HCT116 (cell line): ENCODE results near the gene ACTR1B. TPM values are rescaled to one million over a fixed set of nuclear protein-coding genes. Genes with fewer than 3 reads are reported as not detected.
"Not testable (repeated sequence)": the region's sequence is repeated elsewhere in the genome, so short reads cannot be mapped to it uniquely, and the experiment has no call there.

Experiments
- ATAC-seq: fragments of 200-7000 bp; cut with Tn5 transposase; 2 replicates; pipeline ENCODE4 v1.9.1; 2020; ENCODE audit warnings: mild to moderate bottlenecking, moderate library complexity
- BruUV-seq: library from RNA; stranded (reverse); fragments of 400-500 nt; replicated peaks from 2 replicates; lab custom pipeline; 2021; lab: Mats Ljungman, UMichigan
- CTCF ChIA-PET: fragments of 300-600 bp; sonication (Branson Sonifier 250); formaldehyde crosslinking; loops from one replicate; lab custom pipeline; 2021; ENCODE audit warnings: antibody characterized with exemption; lab: Charles Lee
- POLR2A ChIA-PET: fragments of 300-600, 350-600 bp; sonication (Branson Sonifier 250); formaldehyde crosslinking; loops from one replicate; lab custom pipeline; 2021; ENCODE audit warnings: antibody characterized with exemption; lab: Charles Lee
- RAD21 ChIA-PET, 2 experiments: fragments of 300-600 bp; sonication (Branson Sonifier 250); formaldehyde crosslinking; loops; one replicate each; lab custom pipeline; 2023; ENCODE audit warnings: low total read pairs in 2 of 2; ENCODE audit not compliant: uncharacterized antibody in 2 of 2, unreplicated experiment in 2 of 2, low non-redundant PET in 1 of 2; lab: Charles Lee
- DNase-seq: peaks from one replicate; pipeline ENCODE4 v3.0.0-alpha.2; 2010; ENCODE audit warnings: low read depth, low spot score
- H2AFZ ChIP-seq: fragments of 200-600 bp; shearing (Covaris generic), sonication (generic); 2 replicates; pipeline ENCODE4 v1.6.1; 2017; ENCODE audit warnings: low read depth, mixed run types, mixed read lengths, antibody characterized with exemption, low read length; ENCODE audit not compliant: poor library complexity, severe bottlenecking
- H3K27ac ChIP-seq: 2 replicates; pipeline ENCODE4 v1.5.1; 2012; ENCODE audit warnings: low read depth, low read length
- H3K27me3 ChIP-seq: fragments of 200-600 bp; sonication (generic); 2 replicates; pipeline ENCODE4 v1.6.1; 2016; ENCODE audit warnings: mixed run types, low read length, mixed read lengths; ENCODE audit not compliant: insufficient read depth
- H3K36me3 ChIP-seq, 2 experiments: fragments of 200-500 bp in 1 of 2; fragments of 200-600 bp in 1 of 2; sonication (Bioruptor generic) in 1 of 2; sonication (generic) in 1 of 2; 2 replicates each; pipeline versions ENCODE4 v1.5.1 to v1.6.1; 2014 to 2016; ENCODE audit warnings: low read length in 2 of 2, inconsistent platforms in 1 of 2, mixed read lengths in 1 of 2, mixed run types in 1 of 2; ENCODE audit not compliant: insufficient read depth in 2 of 2, control insufficient read depth in 1 of 2
- H3K4me1 ChIP-seq, 2 experiments: fragments of 200-600 bp in 1 of 2; sonication (generic) in 1 of 2; 2 replicates each; pipeline versions ENCODE4 v1.5.1 to v1.6.1; 2012 to 2017; ENCODE audit warnings: low read length in 2 of 2, inconsistent platforms in 1 of 2, mild to moderate bottlenecking in 1 of 2, mixed read lengths in 1 of 2, mixed run types in 1 of 2, moderate library complexity in 1 of 2; ENCODE audit not compliant: insufficient read depth in 2 of 2, control insufficient read depth in 1 of 2
- H3K4me2 ChIP-seq: fragments of 200-600 bp; sonication (generic); 2 replicates; pipeline ENCODE4 v1.6.1; 2017; ENCODE audit warnings: mixed run types, low read length, mixed read lengths
- H3K4me3 ChIP-seq, 2 experiments: fragments of 200-600 bp in 1 of 2; sonication (generic) in 1 of 2; replicated peaks in 1 of 2; 2 replicates each; pipeline ENCODE4 v1.5.1; 2011 to 2016; ENCODE audit warnings: low read length in 2 of 2, control low read depth in 1 of 2, low read depth in 1 of 2, mild to moderate bottlenecking in 1 of 2, mixed read lengths in 1 of 2, mixed run types in 1 of 2
- H3K79me2 ChIP-seq: fragments of 200-600 bp; sonication (generic); 2 replicates; pipeline ENCODE4 v1.6.1; 2017; ENCODE audit warnings: mild to moderate bottlenecking, mixed run types, low read length, moderate library complexity, mixed read lengths; ENCODE audit not compliant: insufficient read depth
- H3K9ac ChIP-seq: fragments of 200-600 bp; sonication (generic); 2 replicates; pipeline ENCODE4 v1.6.1; 2016; ENCODE audit warnings: low read length, mixed read lengths
- H3K9me2 ChIP-seq: fragments of 200-600 bp; sonication (generic), shearing (Covaris generic); 2 replicates; pipeline ENCODE4 v1.6.1; 2017; ENCODE audit warnings: mixed run types, mild to moderate bottlenecking, moderate library complexity; ENCODE audit not compliant: insufficient read depth
- H3K9me3 ChIP-seq, 2 experiments: fragments of 200-500 bp in 1 of 2; fragments of 200-600 bp in 1 of 2; sonication (Bioruptor generic) in 1 of 2; sonication (generic) in 1 of 2; 2 replicates each; pipeline ENCODE4 v1.6.1; 2014 to 2017; ENCODE audit warnings: low read length in 2 of 2, mixed read lengths in 2 of 2, inconsistent platforms in 1 of 2, low read depth in 1 of 2, mild to moderate bottlenecking in 1 of 2, mixed run types in 1 of 2, moderate library complexity in 1 of 2; ENCODE audit not compliant: control insufficient read depth in 1 of 2, insufficient read depth in 1 of 2
- H4K20me1 ChIP-seq: fragments of 200-600 bp; sonication (generic), shearing (Covaris generic); 2 replicates; pipeline ENCODE4 v1.6.1; 2017; ENCODE audit warnings: mixed run types, mild to moderate bottlenecking, moderate library complexity; ENCODE audit not compliant: insufficient read depth
- CEBPB ChIP-seq: IDR thresholded peaks from 2 replicates; pipeline ENCODE4 v1.6.1; 2012; ENCODE audit warnings: low read depth
- EZH2 ChIP-seq: fragments of 200-600 bp; sonication (generic); IDR thresholded peaks from 2 replicates; pipeline ENCODE4 v1.6.1; 2017; ENCODE audit warnings: antibody characterized with exemption, mixed run types
- FOSL1 ChIP-seq: IDR thresholded peaks from 2 replicates; pipeline ENCODE4 v1.6.1; 2012; ENCODE audit warnings: low read depth
- JUND ChIP-seq: IDR thresholded peaks from 2 replicates; pipeline ENCODE4 v1.6.1; 2012
- RAD21 ChIP-seq: IDR thresholded peaks from 2 replicates; pipeline ENCODE4 v1.6.1; 2012; ENCODE audit warnings: low read depth, mild to moderate bottlenecking
- TCF7L2 ChIP-seq: IDR thresholded peaks from 2 replicates; pipeline ENCODE4 v1.7.0; 2011; ENCODE audit warnings: borderline replicate concordance, inconsistent platforms; ENCODE audit not compliant: insufficient read depth, insufficient read length; ENCODE audit errors: extremely low read depth
- YY1 ChIP-seq: IDR thresholded peaks from 2 replicates; pipeline ENCODE4 v1.6.1; 2011; ENCODE audit warnings: low read length, low read depth, moderate library complexity, mild to moderate bottlenecking; ENCODE audit not compliant: insufficient replicate concordance; ENCODE audit errors: extremely low read depth
- ZFX ChIP-seq: fragments of 450-650 bp; IDR thresholded peaks from 2 replicates; pipeline ENCODE4 v1.6.1; 2017
- ZNF274 ChIP-seq: fragments of 200-500 bp; sonication (Bioruptor generic); IDR thresholded peaks from 2 replicates; pipeline ENCODE4 v1.6.1; 2014; ENCODE audit warnings: mild to moderate bottlenecking, low read depth, low read length, inconsistent platforms
- intact Hi-C: fragments of 100-400 bp; cut with micrococcal nuclease; formaldehyde crosslinking; loops from 2 replicates; pipeline ENCODE4 v1.10.0; 2022
- total RNA-seq: library from RNA; stranded (reverse); gene quantifications from one replicate; pipeline ENCODE4 v1.2.1, GENCODE V29; 2021; ENCODE audit not compliant: unreplicated experiment
- TF ChIP-seq, protein P1 (sequence below): IDR thresholded peaks from 2 replicates; pipeline ENCODE4 v1.6.1; 2012; ENCODE audit warnings: low read depth
- TF ChIP-seq, protein P2 (sequence below): IDR thresholded peaks from 2 replicates; pipeline ENCODE4 v1.6.1; 2011; ENCODE audit warnings: mild to moderate bottlenecking, low read length, moderate library complexity; ENCODE audit not compliant: insufficient replicate concordance; ENCODE audit errors: extremely low read depth

The ACTR1B gene
- total RNA-seq, 1 experiment from 2014 or later, result 42.8 TPM

DNA sequence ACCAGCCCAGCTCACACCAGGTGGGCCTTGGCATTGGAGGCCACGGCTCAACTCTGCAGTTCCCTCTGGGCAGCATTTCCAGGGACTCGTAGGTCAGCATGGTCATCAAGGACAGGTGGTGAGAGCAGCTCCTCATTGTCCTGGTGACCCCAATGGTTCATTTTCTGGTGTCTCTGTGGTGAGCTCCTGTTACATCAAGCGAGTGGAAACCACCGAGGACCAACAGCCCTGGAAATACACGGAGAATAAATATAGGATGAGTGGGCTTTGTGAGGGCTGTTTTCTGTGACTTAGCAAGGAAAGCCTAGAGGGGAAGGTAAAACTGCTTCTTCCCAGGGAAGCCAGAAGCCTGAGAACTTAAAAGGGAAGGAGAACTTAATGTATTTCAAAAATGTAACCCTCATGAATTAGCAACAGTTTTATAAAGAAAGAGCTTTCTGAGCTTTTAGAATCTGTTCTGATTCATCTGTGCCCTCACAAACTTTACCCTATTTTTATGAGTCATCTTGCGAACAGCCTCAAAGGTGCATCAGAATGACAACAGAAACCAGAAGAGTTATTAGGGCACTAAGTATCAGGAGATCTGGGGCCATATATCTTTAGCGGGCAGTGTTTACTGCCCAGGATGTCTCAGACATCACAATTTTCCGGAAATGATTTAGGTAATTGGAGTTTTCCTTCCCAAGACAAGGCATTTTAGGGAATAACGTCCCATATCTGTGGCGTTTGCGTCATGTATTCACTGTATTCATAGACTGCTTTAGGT lies 24.4 kb upstream of the ACTR1B start:
- H3K4me2 ChIP-seq, result peak overlapping the region; percentile 33
- no peak overlapping the region for H3K4me3 ChIP-seq
- H3K27ac ChIP-seq, result no peak overlapping the region
- H3K36me3 ChIP-seq, result no peaks in the 10 kb centered on the region
- intact Hi-C loops, result no loop called here
- peaks cover 0 to 8% of the 10 kb centered on the region in 2 experiments; a peak in 1 of 4 replicates for H3K4me1 ChIP-seq
- POLR2A ChIA-PET, result no interaction called here
- TF ChIP-seq FOSL1 (no peak), EZH2 (no peak), RAD21 (no peak), JUND (no peak), ZFX (no peak), YY1 (no peak), ZNF274 (no peak), TCF7L2 (no peak), CEBPB (no peak)
- TF ChIP-seq, protein P1, sequence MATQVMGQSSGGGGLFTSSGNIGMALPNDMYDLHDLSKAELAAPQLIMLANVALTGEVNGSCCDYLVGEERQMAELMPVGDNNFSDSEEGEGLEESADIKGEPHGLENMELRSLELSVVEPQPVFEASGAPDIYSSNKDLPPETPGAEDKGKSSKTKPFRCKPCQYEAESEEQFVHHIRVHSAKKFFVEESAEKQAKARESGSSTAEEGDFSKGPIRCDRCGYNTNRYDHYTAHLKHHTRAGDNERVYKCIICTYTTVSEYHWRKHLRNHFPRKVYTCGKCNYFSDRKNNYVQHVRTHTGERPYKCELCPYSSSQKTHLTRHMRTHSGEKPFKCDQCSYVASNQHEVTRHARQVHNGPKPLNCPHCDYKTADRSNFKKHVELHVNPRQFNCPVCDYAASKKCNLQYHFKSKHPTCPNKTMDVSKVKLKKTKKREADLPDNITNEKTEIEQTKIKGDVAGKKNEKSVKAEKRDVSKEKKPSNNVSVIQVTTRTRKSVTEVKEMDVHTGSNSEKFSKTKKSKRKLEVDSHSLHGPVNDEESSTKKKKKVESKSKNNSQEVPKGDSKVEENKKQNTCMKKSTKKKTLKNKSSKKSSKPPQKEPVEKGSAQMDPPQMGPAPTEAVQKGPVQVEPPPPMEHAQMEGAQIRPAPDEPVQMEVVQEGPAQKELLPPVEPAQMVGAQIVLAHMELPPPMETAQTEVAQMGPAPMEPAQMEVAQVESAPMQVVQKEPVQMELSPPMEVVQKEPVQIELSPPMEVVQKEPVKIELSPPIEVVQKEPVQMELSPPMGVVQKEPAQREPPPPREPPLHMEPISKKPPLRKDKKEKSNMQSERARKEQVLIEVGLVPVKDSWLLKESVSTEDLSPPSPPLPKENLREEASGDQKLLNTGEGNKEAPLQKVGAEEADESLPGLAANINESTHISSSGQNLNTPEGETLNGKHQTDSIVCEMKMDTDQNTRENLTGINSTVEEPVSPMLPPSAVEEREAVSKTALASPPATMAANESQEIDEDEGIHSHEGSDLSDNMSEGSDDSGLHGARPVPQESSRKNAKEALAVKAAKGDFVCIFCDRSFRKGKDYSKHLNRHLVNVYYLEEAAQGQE, result no peak
- TF ChIP-seq, protein P2, sequence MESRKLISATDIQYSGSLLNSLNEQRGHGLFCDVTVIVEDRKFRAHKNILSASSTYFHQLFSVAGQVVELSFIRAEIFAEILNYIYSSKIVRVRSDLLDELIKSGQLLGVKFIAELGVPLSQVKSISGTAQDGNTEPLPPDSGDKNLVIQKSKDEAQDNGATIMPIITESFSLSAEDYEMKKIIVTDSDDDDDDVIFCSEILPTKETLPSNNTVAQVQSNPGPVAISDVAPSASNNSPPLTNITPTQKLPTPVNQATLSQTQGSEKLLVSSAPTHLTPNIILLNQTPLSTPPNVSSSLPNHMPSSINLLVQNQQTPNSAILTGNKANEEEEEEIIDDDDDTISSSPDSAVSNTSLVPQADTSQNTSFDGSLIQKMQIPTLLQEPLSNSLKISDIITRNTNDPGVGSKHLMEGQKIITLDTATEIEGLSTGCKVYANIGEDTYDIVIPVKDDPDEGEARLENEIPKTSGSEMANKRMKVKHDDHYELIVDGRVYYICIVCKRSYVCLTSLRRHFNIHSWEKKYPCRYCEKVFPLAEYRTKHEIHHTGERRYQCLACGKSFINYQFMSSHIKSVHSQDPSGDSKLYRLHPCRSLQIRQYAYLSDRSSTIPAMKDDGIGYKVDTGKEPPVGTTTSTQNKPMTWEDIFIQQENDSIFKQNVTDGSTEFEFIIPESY, result no peak
- TF ChIP-seq, all 23 proteins: peak for 0
- Histone ChIP-seq H3K9ac (no peak overlapping the region), H3K9me2 (no peaks in the 10 kb centered on the region), H3K9me3 (no peaks in the 10 kb centered on the region), H4K20me1 (no peaks in the 10 kb centered on the region), H3K27me3 (no peaks in the 10 kb centered on the region), H2AFZ (no peak overlapping the region), H3K79me2 (no peaks in the 10 kb centered on the region)
- no TSS peak for BruUV-seq
- no peak for ATAC-seq
- RAD21 ChIA-PET, result no interaction called here
- CTCF ChIA-PET, result no interaction called here
- no peak for DNase-seq

DNA sequence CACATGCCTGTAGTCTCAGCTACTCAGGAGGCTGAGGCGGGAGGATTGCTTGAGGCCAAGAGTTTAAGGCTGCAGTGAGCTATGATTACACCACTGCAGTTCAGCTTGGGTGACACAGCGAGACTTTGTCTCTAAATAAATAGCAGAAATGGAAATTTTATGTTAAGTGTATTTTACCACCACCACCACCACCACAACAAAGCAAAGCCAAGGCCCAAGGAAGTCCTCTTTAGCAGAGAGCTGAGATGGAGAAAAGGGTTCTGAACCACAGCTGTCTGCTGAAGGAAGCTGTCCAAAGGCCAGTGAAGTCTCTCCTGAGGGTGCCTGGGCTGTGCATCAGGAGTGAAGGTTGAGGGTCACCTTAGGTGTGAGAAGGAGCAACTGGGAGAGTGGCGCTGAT lies 23.4 kb upstream of the ACTR1B start:
- RAD21 ChIA-PET, CTCF ChIA-PET, intact Hi-C loops, BruUV-seq, H3K27ac ChIP-seq, H3K9ac ChIP-seq, H3K79me2 ChIP-seq, H3K27me3 ChIP-seq, H3K9me3 ChIP-seq, H2AFZ ChIP-seq, H4K20me1 ChIP-seq, H3K4me1 ChIP-seq, H3K4me3 ChIP-seq, DNase-seq, POLR2A ChIA-PET, H3K9me2 ChIP-seq, H3K36me3 ChIP-seq, H3K4me2 ChIP-seq, ATAC-seq: not testable (repeated sequence)
